KOPT-K1 (cell line): ENCODE measurements around the gene DACT2.

Experiments
- H3K27ac ChIP-seq: fragments of 200-600 bp; sonication (generic); 2 replicates; pipeline ENCODE4 v1.5.1; 2016; ENCODE audit warnings: antibody characterized with exemption, mild to moderate bottlenecking, low read depth, low read length; ENCODE audit not compliant: poor library complexity, severe bottlenecking
- H3K36me3 ChIP-seq: fragments of 200-600 bp; sonication (generic); 2 replicates; pipeline ENCODE4 v1.5.1; 2017; ENCODE audit warnings: antibody characterized with exemption, mild to moderate bottlenecking, low read length, moderate library complexity; ENCODE audit not compliant: insufficient read depth
- H3K9me3 ChIP-seq: fragments of 200-600 bp; sonication (generic); 2 replicates; pipeline ENCODE4 v1.5.1; 2017; ENCODE audit warnings: antibody characterized with exemption, low read length, mild to moderate bottlenecking; ENCODE audit not compliant: insufficient read depth, poor library complexity, severe bottlenecking

Gene DACT2

DNA sequence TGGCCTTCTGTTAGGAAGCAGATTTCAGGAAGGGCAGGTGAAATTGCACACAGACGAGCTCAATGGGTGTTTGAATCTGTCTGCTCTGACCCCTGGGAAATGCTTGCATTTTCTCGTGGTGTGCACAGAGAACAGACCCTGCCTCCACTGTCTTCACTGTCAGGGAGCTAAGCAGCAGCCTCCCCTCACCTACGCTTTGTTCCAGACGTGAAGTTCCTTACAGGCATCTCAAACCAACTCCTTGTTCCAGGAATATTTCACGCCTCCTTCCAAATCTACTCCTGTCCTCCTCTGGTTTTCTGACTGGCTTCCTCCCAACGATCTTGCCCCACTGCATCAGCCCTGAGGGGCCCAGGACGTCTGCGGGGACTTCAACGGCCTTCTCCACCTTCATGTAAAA, 13.7 kb downstream of the DACT2 start:
- Histone ChIP-seq H3K9me3 (no peaks in the 10 kb centered on the region), H3K36me3 (no peaks in the 10 kb centered on the region), H3K27ac (no peak overlapping the region)

- no peaks in the 10 kb centered on the region for H3K36me3 ChIP-seq
- H3K27ac ChIP-seq = no peak overlapping the region
- no peaks in the 10 kb centered on the region for H3K9me3 ChIP-seq
These were observed 14.4 kb downstream of the DACT2 start for GRCh38 chr6:168305096-168305749.

DNA sequence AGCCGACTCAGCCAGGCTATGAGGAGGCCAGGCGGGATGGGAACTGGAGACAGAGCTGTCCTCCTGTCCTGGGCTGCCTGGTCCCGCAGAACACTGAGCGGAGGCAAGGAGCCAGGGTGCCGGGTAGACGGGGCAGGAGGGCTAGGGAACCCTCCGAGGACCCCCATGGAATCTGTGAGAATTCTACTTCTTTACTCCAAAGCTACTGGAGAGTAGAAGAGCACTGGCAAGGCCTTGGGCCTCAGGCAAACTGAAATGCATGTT, 14.9 kb downstream of the DACT2 start:
- Histone ChIP-seq H3K36me3 (no peaks in the 10 kb centered on the region), H3K9me3 (no peaks in the 10 kb centered on the region), H3K27ac (no peak overlapping the region)

- no peaks in the 10 kb centered on the region for H3K9me3 ChIP-seq
- H3K36me3 ChIP-seq = no peaks in the 10 kb centered on the region
- no peak overlapping the region for H3K27ac ChIP-seq
These were observed 15.4 kb downstream of the DACT2 start for GRCh38 chr6:168303982-168304751.

DNA sequence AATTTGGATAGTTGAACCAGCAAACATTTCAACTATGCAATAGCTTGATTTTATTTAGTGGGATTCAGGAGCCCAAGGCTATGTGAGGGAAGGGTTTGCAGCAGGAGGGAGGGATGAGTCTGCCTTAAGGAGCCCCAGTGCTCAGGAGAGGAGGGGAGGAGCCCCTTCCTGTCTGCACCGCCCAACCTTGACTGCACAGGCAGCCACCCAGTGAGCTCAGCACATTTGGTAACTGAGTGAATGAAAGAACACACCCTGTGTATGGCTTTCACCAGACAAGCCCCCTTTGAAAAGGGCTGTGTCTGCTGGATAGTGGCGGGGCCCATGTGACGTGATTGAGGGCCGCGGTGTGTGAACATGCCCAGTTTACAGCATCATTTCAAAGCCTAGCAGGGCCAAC, 17.0 kb downstream of the DACT2 start:
- Histone ChIP-seq H3K27ac (no peak overlapping the region), H3K9me3 (no peaks in the 10 kb centered on the region), H3K36me3 (no peaks in the 10 kb centered on the region)

GRCh38 chr6:168301648-168302398, 17.8 kb downstream of the DACT2 start:
- no peaks in the 10 kb centered on the region for H3K36me3 ChIP-seq
- H3K27ac ChIP-seq = no peak overlapping the region
- H3K9me3 ChIP-seq = no peaks in the 10 kb centered on the region

GRCh38 chr6:168300975-168301647, 18.5 kb downstream of the DACT2 start:
- no peaks in the 10 kb centered on the region for H3K9me3 ChIP-seq
- no peak overlapping the region for H3K27ac ChIP-seq
- no peaks in the 10 kb centered on the region for H3K36me3 ChIP-seq

DNA sequence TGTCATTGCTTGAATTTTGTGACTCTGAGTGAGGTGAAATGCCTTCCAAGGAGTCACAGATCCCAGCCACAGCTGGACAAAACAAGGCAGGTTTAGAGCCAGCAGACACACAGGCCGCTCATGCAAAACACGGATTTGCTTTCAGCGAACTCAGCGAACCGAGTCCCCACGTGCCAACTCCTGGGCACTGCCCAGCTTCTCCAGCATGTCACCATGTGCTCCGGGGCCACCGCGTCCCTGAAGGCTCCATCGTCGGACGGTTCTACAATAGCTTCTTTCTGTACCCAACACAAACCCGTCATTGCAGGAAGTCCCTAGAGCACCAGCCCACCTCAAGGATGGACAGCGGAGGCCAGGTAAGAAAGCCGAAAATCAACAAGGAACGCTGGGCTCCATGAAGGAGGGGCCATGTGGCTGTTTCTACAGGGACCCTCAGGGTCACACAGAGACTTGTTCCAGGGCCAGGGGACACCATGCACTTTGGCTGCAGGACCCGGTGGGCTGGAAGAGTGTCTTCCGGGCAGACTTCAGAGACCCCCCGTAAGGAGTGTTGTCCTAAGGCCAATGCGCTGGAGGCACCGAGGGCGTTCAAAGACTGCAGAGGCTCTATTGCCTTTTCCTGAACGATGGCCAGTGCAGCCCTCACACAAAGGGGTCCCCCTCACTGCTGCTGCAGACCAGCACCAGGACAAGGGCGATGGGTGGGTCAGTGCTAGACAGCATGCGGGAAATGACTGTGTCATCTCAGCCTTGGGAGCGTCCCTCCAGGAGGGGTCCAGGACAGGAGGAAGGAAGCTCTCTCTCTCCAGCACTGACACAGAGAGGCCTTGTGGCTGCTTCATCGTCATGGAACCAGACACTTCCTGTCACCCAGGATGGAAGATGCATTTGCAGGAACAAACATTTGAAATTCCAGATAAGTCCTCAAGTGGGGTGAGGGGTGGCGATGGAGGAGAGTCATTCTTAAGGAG, 19.8 kb downstream of the DACT2 start:
- Histone ChIP-seq H3K9me3 (no peaks in the 10 kb centered on the region), H3K27ac (no peak overlapping the region), H3K36me3 (no peaks in the 10 kb centered on the region)

DNA sequence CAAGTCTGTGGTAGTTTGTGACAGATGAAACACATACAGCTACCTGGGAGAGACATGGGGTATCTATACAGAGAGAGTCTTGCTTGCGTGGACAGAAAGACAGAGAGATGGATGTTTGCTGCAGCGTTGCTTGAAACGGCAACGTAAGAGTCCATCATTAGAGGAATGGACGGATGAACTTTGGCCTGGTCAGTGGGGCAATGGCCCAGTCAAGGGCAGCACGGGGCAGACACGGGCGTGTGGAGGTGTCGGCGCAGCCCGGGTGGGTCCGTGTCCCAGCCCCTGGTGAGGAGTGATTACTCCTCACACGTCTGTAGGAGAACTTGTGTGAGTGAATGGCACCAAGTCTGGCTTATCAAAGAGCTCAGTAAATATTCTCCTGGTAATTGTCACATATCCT, 21.9 kb downstream of the DACT2 start:
- no peaks in the 10 kb centered on the region for H3K36me3 ChIP-seq
- H3K9me3 ChIP-seq = no peaks in the 10 kb centered on the region
- no peak overlapping the region for H3K27ac ChIP-seq

DNA sequence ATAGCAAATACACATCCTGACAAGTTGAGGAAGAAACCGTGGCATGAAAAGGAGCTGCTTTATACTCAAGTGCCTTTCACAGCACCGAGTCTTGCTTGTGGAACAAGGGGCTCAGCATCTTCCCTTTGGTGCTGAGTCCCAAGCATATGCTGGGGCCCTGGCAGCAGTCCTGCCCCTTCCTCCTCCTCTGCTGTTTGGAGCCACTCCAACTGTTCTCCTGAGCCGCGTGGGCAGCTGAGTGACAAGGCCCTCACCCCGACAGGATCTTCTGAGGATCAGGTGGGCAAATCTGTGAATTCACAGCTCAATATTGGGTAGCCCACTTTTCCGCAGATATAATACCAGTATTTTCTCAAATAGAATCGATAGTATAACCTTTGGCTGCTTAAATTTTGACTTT, 24.7 kb downstream of the DACT2 start:
- H3K36me3 ChIP-seq = no peaks in the 10 kb centered on the region
- H3K27ac ChIP-seq = no peak overlapping the region
- no peaks in the 10 kb centered on the region for H3K9me3 ChIP-seq

DNA sequence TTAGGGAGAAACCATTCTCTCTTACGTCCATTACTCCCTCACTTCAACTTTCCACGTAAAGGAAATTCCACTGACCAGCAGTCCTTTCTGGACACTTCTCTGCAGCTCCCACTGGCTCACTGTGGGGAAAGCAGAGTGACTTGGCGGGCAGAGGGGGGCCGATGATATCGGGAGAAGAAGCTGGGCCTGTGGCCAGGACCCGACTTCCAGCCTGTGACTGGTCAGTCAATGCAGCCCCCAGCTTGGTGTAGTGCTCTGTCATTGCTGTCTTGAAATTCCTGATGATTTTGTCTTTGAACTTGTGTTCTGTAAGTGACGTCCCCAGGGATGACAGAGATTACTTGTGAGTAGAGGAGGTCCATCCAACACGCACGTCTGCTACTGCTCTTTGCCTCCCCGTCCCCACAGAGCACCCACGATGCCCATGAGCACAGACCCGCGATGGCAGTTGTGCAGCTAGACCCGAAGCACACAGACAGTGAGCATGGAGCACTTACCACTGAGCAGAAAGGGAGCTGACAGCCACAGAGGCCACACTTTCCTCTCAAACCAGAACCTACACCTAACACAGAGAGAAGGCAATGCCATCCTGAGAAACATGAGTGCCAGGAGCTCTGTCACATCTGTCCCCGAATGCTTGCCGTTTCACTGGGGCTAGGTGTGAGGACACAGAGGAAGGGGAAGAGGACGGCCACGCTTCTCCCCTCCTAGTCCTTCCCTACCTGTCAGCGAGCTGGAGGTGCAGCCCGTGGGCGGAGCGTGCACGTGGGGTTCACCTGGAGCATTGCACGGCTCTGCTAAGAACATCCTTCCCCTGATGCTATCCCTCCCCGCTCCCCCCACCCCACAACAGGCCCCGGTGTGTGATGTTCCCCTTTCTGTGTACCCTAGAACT, 25.7 kb downstream of the DACT2 start:
- Histone ChIP-seq H3K9me3 (peaks cover 5% of the 10 kb centered on the region), H3K36me3 (no peaks in the 10 kb centered on the region), H3K27ac (no peak overlapping the region)

DNA sequence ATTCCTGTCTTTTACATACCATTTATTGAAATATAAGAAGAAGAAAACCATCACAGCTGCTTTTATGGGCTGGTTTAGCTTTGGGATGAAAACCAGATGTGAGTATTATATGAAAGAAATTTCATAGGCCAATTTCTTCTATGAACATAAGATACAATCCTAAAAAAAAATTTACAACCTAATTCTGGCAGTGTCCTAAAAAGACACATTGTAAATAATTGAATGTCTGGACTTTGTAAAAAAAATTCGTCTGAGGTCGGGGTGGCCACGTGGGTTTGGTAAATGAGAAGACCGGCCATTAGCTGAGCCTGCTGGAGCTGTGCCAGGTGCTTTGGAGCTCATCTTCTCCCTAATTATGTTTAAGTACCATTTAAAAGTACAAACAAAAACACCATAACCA, 26.8 kb downstream of the DACT2 start:
- H3K36me3 ChIP-seq = no peaks in the 10 kb centered on the region
- H3K27ac ChIP-seq = no peak overlapping the region
- peaks cover 5% of the 10 kb centered on the region for H3K9me3 ChIP-seq

DNA sequence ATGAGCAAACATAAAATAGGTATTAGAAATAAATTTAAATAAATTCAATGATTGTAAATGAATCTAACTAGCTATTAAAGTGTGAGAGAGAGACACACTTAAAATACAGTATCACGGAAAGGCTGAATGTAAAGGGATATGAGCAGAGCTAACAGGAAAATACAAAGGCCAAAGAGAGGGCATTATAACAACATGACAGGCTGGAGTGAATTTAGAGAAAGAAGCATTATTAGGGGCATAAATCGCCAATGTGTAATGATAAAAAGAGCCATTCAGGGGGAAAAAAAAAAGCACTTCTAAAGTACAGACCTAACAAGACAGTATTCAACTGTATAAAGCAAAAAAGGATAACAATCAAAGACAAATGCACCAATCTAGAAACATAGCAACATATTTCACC, 28.1 kb downstream of the DACT2 start:
- H3K9me3 ChIP-seq = peaks cover 5% of the 10 kb centered on the region
- H3K27ac ChIP-seq = no peak overlapping the region
- H3K36me3 ChIP-seq = no peaks in the 10 kb centered on the region

DNA sequence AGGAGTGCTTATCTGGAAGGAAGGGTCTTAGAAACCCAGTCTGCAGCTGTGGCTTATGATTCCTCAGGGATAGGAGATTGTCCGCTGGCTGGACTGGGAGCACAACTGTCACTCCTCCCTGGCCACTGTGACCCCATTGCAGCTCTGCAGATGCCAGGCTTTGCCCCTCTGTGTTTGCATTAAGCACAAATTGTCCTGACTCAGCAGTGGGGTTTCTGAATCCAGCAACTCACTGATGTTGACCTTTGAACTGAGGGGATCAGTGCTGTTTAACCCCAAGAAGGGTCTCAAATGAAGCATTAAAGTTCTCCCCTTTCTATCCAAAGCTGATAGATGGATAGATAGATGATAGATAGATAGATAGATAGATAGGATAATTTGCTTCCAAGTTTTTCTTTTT, 29.5 kb downstream of the DACT2 start:
- H3K36me3 ChIP-seq = no peaks in the 10 kb centered on the region
- H3K9me3 ChIP-seq = peaks cover 5% of the 10 kb centered on the region
- H3K27ac ChIP-seq = no peak overlapping the region
